WTC11 (cell line): ENCODE results near the gene RPL41. TPM values are rescaled to one million over a fixed set of nuclear protein-coding genes. Genes with fewer than 3 reads are reported as not detected.

Experiments used
- ATAC-seq: fragments of 200-7000 bp; cut with Tn5 transposase; 2 replicates; pipeline ENCODE4 v1.10.0; 2021; ENCODE audit warnings: mild to moderate bottlenecking, moderate library complexity
- CTCF ChIA-PET: fragments of 300-600 bp; sonication (Branson Sonifier 250); formaldehyde crosslinking; loops from one replicate; lab custom pipeline; 2021; ENCODE audit warnings: antibody characterized with exemption; lab: Charles Lee
- POLR2A ChIA-PET: fragments of 350-600 bp; sonication (Branson Sonifier 250); formaldehyde crosslinking; loops from one replicate; lab custom pipeline; 2021; ENCODE audit warnings: antibody characterized with exemption; lab: Charles Lee
- DNase-seq: peaks from one replicate; pipeline ENCODE4 v3.0.0; 2021; ENCODE audit warnings: low spot score
- H3K27ac Mint-ChIP-seq: 2 replicates; pipeline ENCODE4 v1.8.0; 2021; ENCODE audit warnings: mixed read lengths
- H3K27me3 Mint-ChIP-seq: 2 replicates; pipeline ENCODE4 v1.8.0; 2021; ENCODE audit warnings: low read depth, mild to moderate bottlenecking, moderate library complexity, mixed read lengths
- H3K36me3 Mint-ChIP-seq: 2 replicates; pipeline ENCODE4 v1.8.0; 2021; ENCODE audit warnings: mixed read lengths
- H3K4me1 Mint-ChIP-seq: 2 replicates; pipeline ENCODE4 v1.8.0; 2022; ENCODE audit warnings: mixed read lengths
- H3K4me3 Mint-ChIP-seq: 2 replicates; pipeline ENCODE4 v1.8.0; 2021; ENCODE audit warnings: mild to moderate bottlenecking, moderate library complexity, mixed read lengths
- H3K9me3 Mint-ChIP-seq: 2 replicates; pipeline ENCODE4 v1.8.0; 2021; ENCODE audit warnings: mixed read lengths
- ATF2 ChIP-seq: sonication (generic); formaldehyde crosslinking; IDR thresholded peaks from 2 replicates; pipeline ENCODE4 v1.8.1; 2022; ENCODE audit warnings: low read depth, missing genetic modification reagents, borderline replicate concordance
- ETV6 ChIP-seq: sonication (generic); formaldehyde crosslinking; IDR thresholded peaks from 2 replicates; pipeline ENCODE4 v1.8.1; 2022; ENCODE audit warnings: mild to moderate bottlenecking, missing genetic modification reagents
- FOXP4 ChIP-seq: sonication (generic); formaldehyde crosslinking; IDR thresholded peaks from 2 replicates; pipeline ENCODE4 v1.8.0; 2022; ENCODE audit warnings: mild to moderate bottlenecking, missing genetic modification reagents
- MAX ChIP-seq: sonication (generic); formaldehyde crosslinking; IDR thresholded peaks from 2 replicates; pipeline ENCODE4 v1.8.0; 2022; ENCODE audit warnings: mild to moderate bottlenecking, missing genetic modification reagents
- MYBL2 ChIP-seq: sonication (generic); formaldehyde crosslinking; IDR thresholded peaks from 2 replicates; pipeline ENCODE4 v1.8.1; 2023; ENCODE audit warnings: mild to moderate bottlenecking, moderate library complexity, missing genetic modification reagents
- NFYB ChIP-seq: sonication (generic); formaldehyde crosslinking; conservative IDR thresholded peaks from 2 replicates; pipeline ENCODE4 v1.8.0; 2022; ENCODE audit warnings: low read depth, missing genetic modification reagents
- PRRX2 ChIP-seq: fragments of 250-450 bp; sonication (Bioruptor Pico); IDR thresholded peaks from 2 replicates; pipeline ENCODE4 v1.8.0; 2021; ENCODE audit warnings: mild to moderate bottlenecking
- SMAD4 ChIP-seq: sonication (generic); formaldehyde crosslinking; IDR thresholded peaks from 2 replicates; pipeline ENCODE4 v1.8.0; 2022; ENCODE audit warnings: mild to moderate bottlenecking, missing genetic modification reagents
- SP1 ChIP-seq: sonication (generic); formaldehyde crosslinking; conservative IDR thresholded peaks from 2 replicates; pipeline ENCODE4 v1.8.1; 2022; ENCODE audit warnings: missing genetic modification reagents
- TCF7 ChIP-seq: sonication (generic); formaldehyde crosslinking; IDR thresholded peaks from 2 replicates; pipeline ENCODE4 v1.8.0; 2022; ENCODE audit warnings: mild to moderate bottlenecking, low read depth, missing genetic modification reagents, moderate library complexity
- TEAD4 ChIP-seq: sonication (generic); formaldehyde crosslinking; IDR thresholded peaks from 2 replicates; pipeline ENCODE4 v1.8.0; 2022; ENCODE audit warnings: mild to moderate bottlenecking, missing genetic modification reagents
- ZMAT4 ChIP-seq: fragments of 250-450 bp; sonication (Bioruptor Pico); IDR thresholded peaks from 2 replicates; pipeline ENCODE4 v1.9.0; 2021; ENCODE audit warnings: mild to moderate bottlenecking
- ZNF138 ChIP-seq: sonication (generic); formaldehyde crosslinking; conservative IDR thresholded peaks from 2 replicates; pipeline ENCODE4 v1.8.1; 2022; ENCODE audit warnings: mild to moderate bottlenecking, moderate library complexity, missing genetic modification reagents
- ZNF416 ChIP-seq: fragments of 250-450 bp; sonication (Bioruptor Pico); IDR thresholded peaks from 2 replicates; pipeline ENCODE4 v1.9.0; 2021; ENCODE audit warnings: mild to moderate bottlenecking, inconsistent platforms
- ZNF423 ChIP-seq: fragments of 250-450 bp; sonication (Bioruptor Pico); IDR thresholded peaks from 2 replicates; pipeline ENCODE4 v2.1.2; 2022; ENCODE audit warnings: mild to moderate bottlenecking, moderate library complexity
- ZNF532 ChIP-seq: fragments of 250-450 bp; sonication (Bioruptor Pico); IDR thresholded peaks from 2 replicates; pipeline ENCODE4 v1.9.0; 2021; ENCODE audit warnings: mild to moderate bottlenecking, borderline replicate concordance
- ZNF671 ChIP-seq: fragments of 250-450 bp; sonication (Bioruptor Pico); IDR thresholded peaks from 2 replicates; pipeline ENCODE4 v1.8.0; 2021; ENCODE audit warnings: mild to moderate bottlenecking
- total RNA-seq: library from RNA; stranded (reverse); gene quantifications from 3 replicates; pipeline ENCODE4 v1.2.3, GENCODE V29; 2021
- TF ChIP-seq, protein P1 (sequence below): sonication (generic); formaldehyde crosslinking; IDR thresholded peaks from 2 replicates; pipeline ENCODE4 v1.8.0; 2023; ENCODE audit warnings: missing genetic modification reagents

The RPL41 gene
- total RNA-seq, 1 experiment from 2014 or later, result 4,004 TPM

DNA sequence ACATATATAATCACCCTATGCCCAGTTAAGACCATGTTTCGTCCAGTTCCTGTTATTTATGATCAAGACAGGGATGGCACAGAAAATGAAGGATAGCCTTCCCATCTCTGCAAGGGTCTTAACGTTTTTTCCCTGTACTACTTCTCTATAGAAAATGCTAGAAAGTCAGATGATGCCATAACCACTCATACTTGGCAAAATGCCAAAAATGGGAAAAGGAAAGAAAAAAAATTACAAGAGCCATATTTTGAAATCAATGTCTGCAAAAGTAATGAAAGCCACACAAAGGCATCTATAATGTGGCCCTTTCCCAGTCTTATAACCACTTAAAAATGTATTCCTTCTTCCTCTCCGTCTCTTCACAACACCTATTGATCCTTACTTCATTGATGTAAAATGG, 34.1 kb downstream of the RPL41 start:
- Mint-ChIP-seq H3K4me3 (peak overlapping the region; percentile 93), H3K9me3 (no peaks in the 10 kb centered on the region), H3K27me3 (no peaks in the 10 kb centered on the region), H3K4me1 (peaks cover 13% of the 10 kb centered on the region), H3K27ac (peak overlapping the region; percentile 82; the same call in 1 of the 2 replicates), H3K36me3 (peaks cover 14% of the 10 kb centered on the region)
- DNase-seq (no peak), ATAC-seq (no peak)
- ChIA-PET POLR2A (interaction anchor here (1.9 kb wide), 1 partner anchor 72 kb away, joined by 5 read pairs; the partner anchor contains the start of gene RNF41), CTCF (interaction anchor here (0.6 to 3.0 kb wide), 7 partner anchors 8 to 475 kb away, joined by 3 to 25 read pairs (median 6); partner anchors contain the start of genes ESYT1, SMARCC2 and ZC3H10)
- TF ChIP-seq ZMAT4 (no peak), ETV6 (no peak), SMAD4 (no peak), TCF7 (no peak), TEAD4 (CRISPR knock-in tag) (no peak), SP1 (CRISPR knock-in tag) (no peak), ZNF671 (CRISPR knock-in tag) (no peak), ZNF138 (CRISPR knock-in tag) (no peak), ATF2 (CRISPR knock-in tag) (no peak), PRRX2 (no peak), ZNF423 (CRISPR knock-in tag) (no peak), NFYB (CRISPR knock-in tag) (no peak), FOXP4 (no peak), ZNF416 (no peak), ZNF532 (CRISPR knock-in tag) (no peak), MYBL2 (CRISPR knock-in tag) (no peak), MAX (CRISPR knock-in tag) (no peak)
- TF ChIP-seq, protein P1, sequence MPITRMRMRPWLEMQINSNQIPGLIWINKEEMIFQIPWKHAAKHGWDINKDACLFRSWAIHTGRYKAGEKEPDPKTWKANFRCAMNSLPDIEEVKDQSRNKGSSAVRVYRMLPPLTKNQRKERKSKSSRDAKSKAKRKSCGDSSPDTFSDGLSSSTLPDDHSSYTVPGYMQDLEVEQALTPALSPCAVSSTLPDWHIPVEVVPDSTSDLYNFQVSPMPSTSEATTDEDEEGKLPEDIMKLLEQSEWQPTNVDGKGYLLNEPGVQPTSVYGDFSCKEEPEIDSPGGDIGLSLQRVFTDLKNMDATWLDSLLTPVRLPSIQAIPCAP, result no peak
